Stomach (tissue), 4 donors: ENCODE measurements around the gene SF3B4.

Experiments used
- CTCF ChIP-seq, 7 experiments: fragments of 450-650 bp in 4 of 7; fragments of 200-600 bp in 3 of 7; sonication (generic) in 3 of 7; IDR thresholded peaks; one replicate each; pipeline ENCODE4 v1.5.1; 2016 to 2019; ENCODE audit warnings: antibody characterized with exemption in 7 of 7, control low read depth in 2 of 7, mild to moderate bottlenecking in 1 of 7
- POLR2A ChIP-seq, 4 donors: fragments of 450-650 bp; IDR thresholded peaks; one replicate each; pipeline ENCODE4 v1.6.1; 2016; ENCODE audit warnings: antibody characterized with exemption in 4 of 4, control low read depth in 2 of 4, mild to moderate bottlenecking in 1 of 4, moderate library complexity in 1 of 4

DNA sequence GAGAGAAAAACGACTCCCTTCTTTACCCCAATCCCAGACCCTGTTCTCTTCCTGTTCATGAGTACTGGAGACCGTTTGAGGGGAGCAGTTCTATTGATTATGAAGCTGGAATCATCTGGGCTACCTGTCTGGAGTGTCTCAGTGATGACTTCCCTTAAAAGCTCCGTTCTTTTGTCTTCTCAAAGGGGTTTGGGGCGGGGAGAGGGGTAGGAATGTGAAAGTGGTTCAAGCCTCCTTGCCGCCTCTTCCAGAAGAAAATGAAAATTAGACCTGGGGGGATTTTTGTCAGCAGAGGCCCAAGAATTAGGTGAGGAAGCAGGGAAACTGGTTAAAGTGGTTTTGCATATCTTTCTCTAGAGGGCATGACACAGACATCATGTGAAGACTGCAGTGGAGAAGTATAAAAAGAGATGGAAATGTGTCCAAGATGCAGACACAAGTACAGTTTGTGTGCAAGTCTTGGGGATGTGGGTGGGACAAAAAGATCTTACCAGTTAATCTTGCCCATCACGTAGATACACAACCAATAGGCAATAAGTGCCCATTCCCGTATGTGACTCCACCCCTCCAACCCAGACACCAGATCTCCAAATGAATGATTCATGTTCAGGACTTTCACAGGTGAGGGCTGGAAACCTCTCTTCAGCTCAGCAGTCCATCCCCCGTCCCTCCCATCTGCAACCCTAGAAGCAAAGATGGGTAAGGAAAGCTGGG is 9.5 kb upstream of the SF3B4 start:
- TF ChIP-seq CTCF (IDR thresholded peaks at IDR 0.05) (no peak), POLR2A (IDR thresholded peaks at IDR 0.05) (no peak)
